H1 (cell line): ENCODE data around the gene VMA21.

ENCODE experiments used
- CEBPB ChIP-seq: IDR thresholded peaks from 2 replicates; pipeline ENCODE4 v1.6.1; 2012; ENCODE audit warnings: low read depth, low read length
- GABPA ChIP-seq: IDR thresholded peaks from 2 replicates; pipeline ENCODE4 v1.6.1; 2011; ENCODE audit warnings: mild to moderate bottlenecking, low read length, moderate library complexity, borderline replicate concordance; ENCODE audit not compliant: insufficient read depth
- HDAC2 ChIP-seq, 2 experiments: fragments of 300-600 bp in 1 of 2; sonication (generic) in 1 of 2; IDR thresholded peaks; 2 replicates each; pipeline ENCODE4 v1.6.1; 2011 to 2012; ENCODE audit warnings: low read depth in 2 of 2, low read length in 2 of 2, mild to moderate bottlenecking in 2 of 2, moderate library complexity in 2 of 2, borderline replicate concordance in 1 of 2, inconsistent platforms in 1 of 2
- HDAC6 ChIP-seq: IDR thresholded peaks from one replicate; pipeline ENCODE4 v1.7.1; 2012; ENCODE audit warnings: low read depth, mild to moderate bottlenecking, inconsistent platforms, low read length, moderate library complexity
- SIN3A ChIP-seq, 2 experiments: IDR thresholded peaks in 1 of 2; conservative IDR thresholded peaks in 1 of 2; 2 replicates each; pipeline ENCODE4 v1.6.1; 2011 to 2012; ENCODE audit warnings: low read length in 2 of 2, improper control_type of control experiment in 1 of 2, low read depth in 1 of 2, mild to moderate bottlenecking in 1 of 2
- TAF1 ChIP-seq: IDR thresholded peaks from 2 replicates; pipeline ENCODE4 v1.6.1; 2011; ENCODE audit warnings: mild to moderate bottlenecking, low read depth, low read length
- TF ChIP-seq, protein P1 (sequence below), 3 experiments: IDR thresholded peaks; 1 replicate in 2 of 3; 2 replicates in 1 of 3; pipeline versions ENCODE4 v1.5.1 to v1.6.1; 2011; ENCODE audit warnings: low read length in 3 of 3, mild to moderate bottlenecking in 3 of 3, inconsistent platforms in 2 of 3, low read depth in 1 of 3, moderate library complexity in 1 of 3; ENCODE audit not compliant: insufficient read depth in 1 of 3; ENCODE audit errors: control extremely low read depth in 1 of 3
- TF ChIP-seq, protein P2 (sequence below): IDR thresholded peaks from 2 replicates; pipeline ENCODE4 v1.6.1; 2012; ENCODE audit warnings: low read length, inconsistent platforms

DNA sequence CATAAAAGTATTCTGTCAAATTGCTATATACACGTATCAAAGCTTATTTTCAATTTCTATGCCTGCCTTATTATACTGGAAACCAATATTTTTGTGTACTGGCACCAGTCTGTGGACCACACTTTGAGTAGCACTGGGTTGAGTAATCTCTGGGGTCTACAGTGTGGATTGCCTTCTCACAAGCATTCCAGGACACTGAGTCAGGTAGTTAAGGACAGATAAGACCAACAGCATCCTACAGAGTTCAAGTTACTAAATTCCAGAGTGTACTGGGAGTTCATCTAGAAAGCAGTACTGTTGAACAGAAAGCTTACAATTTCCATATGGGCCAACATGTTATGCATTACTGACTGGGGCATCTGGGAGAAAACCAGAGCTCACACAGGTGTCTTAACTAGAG, 61.8 kb downstream of the VMA21 start:
- TF ChIP-seq, protein P1, sequence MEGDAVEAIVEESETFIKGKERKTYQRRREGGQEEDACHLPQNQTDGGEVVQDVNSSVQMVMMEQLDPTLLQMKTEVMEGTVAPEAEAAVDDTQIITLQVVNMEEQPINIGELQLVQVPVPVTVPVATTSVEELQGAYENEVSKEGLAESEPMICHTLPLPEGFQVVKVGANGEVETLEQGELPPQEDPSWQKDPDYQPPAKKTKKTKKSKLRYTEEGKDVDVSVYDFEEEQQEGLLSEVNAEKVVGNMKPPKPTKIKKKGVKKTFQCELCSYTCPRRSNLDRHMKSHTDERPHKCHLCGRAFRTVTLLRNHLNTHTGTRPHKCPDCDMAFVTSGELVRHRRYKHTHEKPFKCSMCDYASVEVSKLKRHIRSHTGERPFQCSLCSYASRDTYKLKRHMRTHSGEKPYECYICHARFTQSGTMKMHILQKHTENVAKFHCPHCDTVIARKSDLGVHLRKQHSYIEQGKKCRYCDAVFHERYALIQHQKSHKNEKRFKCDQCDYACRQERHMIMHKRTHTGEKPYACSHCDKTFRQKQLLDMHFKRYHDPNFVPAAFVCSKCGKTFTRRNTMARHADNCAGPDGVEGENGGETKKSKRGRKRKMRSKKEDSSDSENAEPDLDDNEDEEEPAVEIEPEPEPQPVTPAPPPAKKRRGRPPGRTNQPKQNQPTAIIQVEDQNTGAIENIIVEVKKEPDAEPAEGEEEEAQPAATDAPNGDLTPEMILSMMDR (IDR thresholded peaks at IDR 0.05; ENCODE audit: control extremely low read depth in 1 of 3, insufficient read depth in 1 of 3, low read depth in 1 of 3, low read length in 3 of 3), result no peak
- no peak for TF ChIP-seq SIN3A (conservative IDR thresholded peaks at IDR 0.05 in 1 of 2, IDR thresholded peaks at IDR 0.05 in 1 of 2; ENCODE audit: low read depth in 1 of 2, low read length in 2 of 2)
- no peak for TF ChIP-seq CEBPB
- TF ChIP-seq, protein P2, sequence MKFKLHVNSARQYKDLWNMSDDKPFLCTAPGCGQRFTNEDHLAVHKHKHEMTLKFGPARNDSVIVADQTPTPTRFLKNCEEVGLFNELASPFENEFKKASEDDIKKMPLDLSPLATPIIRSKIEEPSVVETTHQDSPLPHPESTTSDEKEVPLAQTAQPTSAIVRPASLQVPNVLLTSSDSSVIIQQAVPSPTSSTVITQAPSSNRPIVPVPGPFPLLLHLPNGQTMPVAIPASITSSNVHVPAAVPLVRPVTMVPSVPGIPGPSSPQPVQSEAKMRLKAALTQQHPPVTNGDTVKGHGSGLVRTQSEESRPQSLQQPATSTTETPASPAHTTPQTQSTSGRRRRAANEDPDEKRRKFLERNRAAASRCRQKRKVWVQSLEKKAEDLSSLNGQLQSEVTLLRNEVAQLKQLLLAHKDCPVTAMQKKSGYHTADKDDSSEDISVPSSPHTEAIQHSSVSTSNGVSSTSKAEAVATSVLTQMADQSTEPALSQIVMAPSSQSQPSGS, result no peak
- no peak for TF ChIP-seq TAF1
- TF ChIP-seq GABPA, result no peak
- no peak for TF ChIP-seq HDAC2 (IDR thresholded peaks at IDR 0.05; ENCODE audit: borderline replicate concordance in 1 of 2, low read depth in 2 of 2, low read length in 2 of 2)
- TF ChIP-seq HDAC6, result no peak
